Esophagus squamous epithelium (tissue), 5 donors: ENCODE data around the gene AFAP1L2. TPM values are rescaled to one million over a fixed set of nuclear protein-coding genes. Genes with fewer than 3 reads are reported as not detected.

Experiments used
- DNase-seq: peaks from one replicate; lab custom pipeline; 2025; lab: John Stamatoyannopoulos, UW
- H3K27ac ChIP-seq, 4 donors: fragments of 200-600 bp; sonication (generic); one replicate each; pipeline ENCODE4 v1.5.1; 2016 to 2019; ENCODE audit warnings: mild to moderate bottlenecking in 1 of 4
- H3K27me3 ChIP-seq, 4 donors: fragments of 200-600 bp; sonication (generic); 1 replicate in 3 of 4; 2 replicates in 1 of 4; pipeline versions ENCODE4 v1.5.1 to v1.6.0; 2017 to 2021; ENCODE audit warnings: antibody characterized with exemption in 1 of 4
- H3K36me3 ChIP-seq, 3 donors: fragments of 200-600 bp; sonication (generic); one replicate each; pipeline ENCODE4 v1.5.1; 2016 to 2019
- H3K4me1 ChIP-seq, 3 donors: fragments of 200-600 bp; sonication (generic); one replicate each; pipeline ENCODE4 v1.5.1; 2017 to 2019
- H3K4me3 ChIP-seq, 4 donors: fragments of 200-600 bp; sonication (generic); 1 replicate in 3 of 4; 2 replicates in 1 of 4; pipeline ENCODE4 v1.5.1; 2016 to 2019; ENCODE audit warnings: mild to moderate bottlenecking in 2 of 4, moderate library complexity in 1 of 4
- H3K9me3 ChIP-seq, 3 donors: fragments of 200-600 bp; sonication (generic); one replicate each; pipeline ENCODE4 v1.5.1; 2016 to 2019
- POLR2A ChIP-seq, 4 donors: fragments of 450-650 bp; IDR thresholded peaks; one replicate each; pipeline ENCODE4 v1.6.1; 2017; ENCODE audit warnings: antibody characterized with exemption in 4 of 4, mild to moderate bottlenecking in 4 of 4, moderate library complexity in 3 of 4
- WGBS, 2 donors: methylation state at CpG; one replicate each; pipeline ENCODE4 v1.1.5; 2018; 5-methylcytosine and 5-hydroxymethylcytosine counted together
- intact Hi-C: fragments of 100-400 bp; cut with DNase I; formaldehyde crosslinking; loops from one replicate; pipeline ENCODE4 v1.15.0; 2022
- total RNA-seq, 4 donors: library from RNA; depleted of rRNA; stranded (reverse); fragments of >200 nt; gene quantifications; one replicate each; pipeline ENCODE4 v1.1.0, GENCODE V29; 2016
- TF ChIP-seq, protein P1 (sequence below), 6 experiments: fragments of 450-650 bp in 4 of 6; fragments of 200-600 bp in 2 of 6; sonication (generic) in 2 of 6; IDR thresholded peaks; one replicate each; pipeline ENCODE4 v1.5.1; 2016 to 2019; ENCODE audit warnings: antibody characterized with exemption in 6 of 6, mild to moderate bottlenecking in 4 of 6, moderate library complexity in 4 of 6
- donor health status: DM: yes; HTN: yes; CAD: no.

The AFAP1L2 gene
- total RNA-seq, 4 donors from 2014 or later = 9.8 to 15.5 (median 11.8) TPM

- Histone ChIP-seq H3K27me3 (no peaks in the 10 kb centered on the region), H3K36me3 (no peaks in the 10 kb centered on the region), H3K4me3 (no peak overlapping the region), H3K9me3 (no peaks in the 10 kb centered on the region), H3K4me1 (peaks cover 0 to 30% (median 12%) of the 10 kb centered on the region in 3 donors), H3K27ac (no peak overlapping the region)
- WGBS, 2 donors = 74 to 77% methylated on average over 7 to 9 of the region's 13 CpGs
- intact Hi-C loops = no loop called here
- no peak for TF ChIP-seq POLR2A (IDR thresholded peaks at IDR 0.05)
- DNase-seq = no peak
Observed at GRCh38 chr10:114284346-114285071, 119.8 kb downstream of the AFAP1L2 start.

- Histone ChIP-seq H3K27me3 (no peaks in the 10 kb centered on the region), H3K27ac (no peak overlapping the region), H3K4me1 (peaks cover 0 to 31% (median 12%) of the 10 kb centered on the region in 3 donors), H3K36me3 (no peaks in the 10 kb centered on the region), H3K9me3 (no peaks in the 10 kb centered on the region), H3K4me3 (no peak overlapping the region)
- 80 to 91% methylated on average over 5 of the region's 6 CpGs for WGBS, 2 donors
- intact Hi-C loops = no loop called here
- no peak for DNase-seq
- no peak for TF ChIP-seq POLR2A (IDR thresholded peaks at IDR 0.05)
- TF ChIP-seq, protein P1, sequence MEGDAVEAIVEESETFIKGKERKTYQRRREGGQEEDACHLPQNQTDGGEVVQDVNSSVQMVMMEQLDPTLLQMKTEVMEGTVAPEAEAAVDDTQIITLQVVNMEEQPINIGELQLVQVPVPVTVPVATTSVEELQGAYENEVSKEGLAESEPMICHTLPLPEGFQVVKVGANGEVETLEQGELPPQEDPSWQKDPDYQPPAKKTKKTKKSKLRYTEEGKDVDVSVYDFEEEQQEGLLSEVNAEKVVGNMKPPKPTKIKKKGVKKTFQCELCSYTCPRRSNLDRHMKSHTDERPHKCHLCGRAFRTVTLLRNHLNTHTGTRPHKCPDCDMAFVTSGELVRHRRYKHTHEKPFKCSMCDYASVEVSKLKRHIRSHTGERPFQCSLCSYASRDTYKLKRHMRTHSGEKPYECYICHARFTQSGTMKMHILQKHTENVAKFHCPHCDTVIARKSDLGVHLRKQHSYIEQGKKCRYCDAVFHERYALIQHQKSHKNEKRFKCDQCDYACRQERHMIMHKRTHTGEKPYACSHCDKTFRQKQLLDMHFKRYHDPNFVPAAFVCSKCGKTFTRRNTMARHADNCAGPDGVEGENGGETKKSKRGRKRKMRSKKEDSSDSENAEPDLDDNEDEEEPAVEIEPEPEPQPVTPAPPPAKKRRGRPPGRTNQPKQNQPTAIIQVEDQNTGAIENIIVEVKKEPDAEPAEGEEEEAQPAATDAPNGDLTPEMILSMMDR (IDR thresholded peaks at IDR 0.05) = no peak
Observed at GRCh38 chr10:114283535-114284234, 120.6 kb downstream of the AFAP1L2 start.

DNA sequence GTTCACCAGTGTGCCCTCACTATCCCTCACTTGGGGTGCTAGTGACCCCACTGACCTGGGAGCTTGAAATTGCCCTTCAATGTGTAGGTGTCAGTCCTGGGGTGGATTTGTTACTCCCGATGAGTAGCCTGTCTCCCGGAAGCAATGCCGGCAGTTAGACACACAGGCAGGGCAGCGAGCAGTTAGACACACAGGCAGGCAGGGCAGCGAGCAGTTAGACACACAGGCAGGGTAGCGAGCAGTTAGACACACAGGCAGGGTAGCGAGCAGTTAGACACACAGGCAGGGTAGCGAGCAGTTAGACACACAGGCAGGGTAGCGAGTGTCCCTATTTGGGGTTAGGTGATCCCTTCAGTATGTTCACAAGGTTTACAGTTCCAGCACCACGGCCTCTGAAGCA lies 121.2 kb downstream of the AFAP1L2 start:
- TF ChIP-seq, protein P1 (IDR thresholded peaks at IDR 0.05) = no peak
- no peak for TF ChIP-seq POLR2A (IDR thresholded peaks at IDR 0.05)
- no peak for DNase-seq
- H3K27me3 ChIP-seq = no peaks in the 10 kb centered on the region
- 84 to 96% methylated on average over 9 to 10 of the region's 10 CpGs for WGBS, 2 donors
- intact Hi-C loops = no loop called here
- no peak overlapping the region for H3K4me3 ChIP-seq
- no peak overlapping the region for H3K27ac ChIP-seq
- no peaks in the 10 kb centered on the region for H3K9me3 ChIP-seq
- peaks cover 0 to 30% (median 12%) of the 10 kb centered on the region in 3 donors for H3K4me1 ChIP-seq
- H3K36me3 ChIP-seq = no peaks in the 10 kb centered on the region

- WGBS, 2 donors = 90% methylated on average over 2 of the region's 2 CpGs; no CpG with 5 or more reads in 1 of the 2 donors
- H3K36me3 ChIP-seq = no peaks in the 10 kb centered on the region
- no peak for DNase-seq
- no peaks in the 10 kb centered on the region for H3K27me3 ChIP-seq
- TF ChIP-seq POLR2A (IDR thresholded peaks at IDR 0.05) = no peak
- TF ChIP-seq, protein P1 (IDR thresholded peaks at IDR 0.05) = no peak
- no peak overlapping the region for H3K4me3 ChIP-seq
- H3K9me3 ChIP-seq = no peaks in the 10 kb centered on the region
- H3K27ac ChIP-seq = no peak overlapping the region
- intact Hi-C loops = no loop called here
- peaks cover 0 to 30% (median 12%) of the 10 kb centered on the region in 3 donors for H3K4me1 ChIP-seq
Observed at GRCh38 chr10:114282526-114282925, 121.8 kb downstream of the AFAP1L2 start.

DNA sequence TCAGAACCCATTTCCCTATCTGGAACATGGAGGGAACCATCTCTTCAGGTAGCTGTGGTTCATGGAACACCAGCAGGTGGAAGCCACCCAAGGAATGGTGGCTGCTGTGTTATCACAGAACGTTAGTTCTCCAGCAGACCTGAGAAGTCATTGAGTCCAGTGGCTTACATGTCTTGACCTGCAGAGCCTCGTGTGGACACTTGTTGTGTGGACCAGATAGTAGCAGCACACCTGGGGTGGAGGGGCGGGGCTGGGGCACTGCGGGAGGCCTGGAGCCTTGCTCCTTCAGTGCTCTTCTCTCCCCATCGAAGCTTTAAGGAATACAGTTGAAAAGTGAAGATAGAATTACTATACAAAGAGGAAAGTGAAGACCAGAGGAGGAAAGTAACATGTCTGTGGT lies 122.8 kb downstream of the AFAP1L2 start:
- 54 to 65% methylated on average over 4 to 5 of the region's 5 CpGs for WGBS, 2 donors
- Histone ChIP-seq H3K36me3 (no peaks in the 10 kb centered on the region), H3K27ac (no peak overlapping the region), H3K27me3 (no peaks in the 10 kb centered on the region), H3K4me3 (no peak overlapping the region), H3K9me3 (no peaks in the 10 kb centered on the region), H3K4me1 (peaks cover 0 to 30% (median 12%) of the 10 kb centered on the region in 3 donors)
- no peak for DNase-seq
- TF ChIP-seq, protein P1 (IDR thresholded peaks at IDR 0.05) = no peak
- no peak for TF ChIP-seq POLR2A (IDR thresholded peaks at IDR 0.05)
- intact Hi-C loops = no loop called here
